OCI-M2 (cell line): ENCODE measurements around the gene ADCY5.

ENCODE experiments used
- DNase-seq: peaks from one replicate; lab custom pipeline; 2025; ENCODE audit not compliant: unreplicated experiment; lab: John Stamatoyannopoulos, UW

Gene ADCY5

GRCh38 chr3:123372686-123373473, 76.0 kb downstream of the ADCY5 start:
- DNase-seq, result no peak

GRCh38 chr3:123371859-123372685, 76.8 kb downstream of the ADCY5 start:
- no peak for DNase-seq

- no peak for DNase-seq
These were observed 77.5 kb downstream of the ADCY5 start for GRCh38 chr3:123371426-123371825.

GRCh38 chr3:123370819-123371218, 78.1 kb downstream of the ADCY5 start:
- no peak for DNase-seq

GRCh38 chr3:123369085-123369484, 79.8 kb downstream of the ADCY5 start:
- no peak for DNase-seq

- DNase-seq, result no peak
These were observed 81.3 kb downstream of the ADCY5 start for GRCh38 chr3:123367467-123368154.

GRCh38 chr3:123365450-123366143, 83.3 kb downstream of the ADCY5 start:
- no peak for DNase-seq

- no peak for DNase-seq
These were observed 87.8 kb downstream of the ADCY5 start for GRCh38 chr3:123361071-123361470.

GRCh38 chr3:123357275-123357674, 91.6 kb downstream of the ADCY5 start:
- DNase-seq, result no peak

- no peak for DNase-seq
These were observed 95.0 kb downstream of the ADCY5 start for GRCh38 chr3:123353850-123354233.

GRCh38 chr3:123353227-123353849, 95.6 kb downstream of the ADCY5 start:
- no peak for DNase-seq

GRCh38 chr3:123352134-123352554, 96.7 kb downstream of the ADCY5 start:
- DNase-seq, result no peak

GRCh38 chr3:123351501-123351900, 97.4 kb downstream of the ADCY5 start:
- DNase-seq, result no peak

GRCh38 chr3:123350971-123351370, 97.9 kb downstream of the ADCY5 start:
- no peak for DNase-seq

GRCh38 chr3:123349566-123350435, 99.1 kb downstream of the ADCY5 start:
- DNase-seq, result no peak

- DNase-seq, result no peak
These were observed 99.7 kb downstream of the ADCY5 start for GRCh38 chr3:123349201-123349535.

GRCh38 chr3:123348471-123349200, 100.3 kb downstream of the ADCY5 start:
- no peak for DNase-seq

- DNase-seq, result no peak
These were observed 101.1 kb downstream of the ADCY5 start for GRCh38 chr3:123347691-123348264.

GRCh38 chr3:123347205-123347604, 101.7 kb downstream of the ADCY5 start:
- no peak for DNase-seq
